ENCODE data around the gene NCOA5.

NCOA5 gene

DNA sequence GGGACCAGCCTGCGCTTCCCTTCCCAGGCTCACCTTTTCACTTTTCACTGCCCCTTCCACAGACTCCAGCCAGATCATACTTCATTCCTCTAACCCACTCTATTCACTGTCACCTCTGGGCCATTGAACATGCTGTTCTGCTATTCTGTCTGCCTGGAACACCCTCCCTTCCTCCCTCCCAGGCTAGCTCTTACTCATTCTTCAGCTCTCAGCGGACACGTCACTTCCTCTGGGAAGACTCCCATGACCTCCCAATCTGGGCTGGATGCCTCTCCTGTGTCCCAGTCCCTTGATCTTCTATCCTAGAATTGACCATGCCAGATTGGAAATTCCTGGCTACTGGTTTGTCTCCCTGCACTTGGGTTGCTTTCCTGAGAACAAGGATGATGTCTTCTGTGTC is 55.7 kb downstream of the NCOA5 start:
- DNase-seq, result no peak

- DNase-seq, result no peak
Observed at GRCh38 chr20:46031701-46032254, 58.0 kb downstream of the NCOA5 start.

GRCh38 chr20:46031014-46031569 is 58.7 kb downstream of the NCOA5 start:
- DNase-seq, result no peak

DNA sequence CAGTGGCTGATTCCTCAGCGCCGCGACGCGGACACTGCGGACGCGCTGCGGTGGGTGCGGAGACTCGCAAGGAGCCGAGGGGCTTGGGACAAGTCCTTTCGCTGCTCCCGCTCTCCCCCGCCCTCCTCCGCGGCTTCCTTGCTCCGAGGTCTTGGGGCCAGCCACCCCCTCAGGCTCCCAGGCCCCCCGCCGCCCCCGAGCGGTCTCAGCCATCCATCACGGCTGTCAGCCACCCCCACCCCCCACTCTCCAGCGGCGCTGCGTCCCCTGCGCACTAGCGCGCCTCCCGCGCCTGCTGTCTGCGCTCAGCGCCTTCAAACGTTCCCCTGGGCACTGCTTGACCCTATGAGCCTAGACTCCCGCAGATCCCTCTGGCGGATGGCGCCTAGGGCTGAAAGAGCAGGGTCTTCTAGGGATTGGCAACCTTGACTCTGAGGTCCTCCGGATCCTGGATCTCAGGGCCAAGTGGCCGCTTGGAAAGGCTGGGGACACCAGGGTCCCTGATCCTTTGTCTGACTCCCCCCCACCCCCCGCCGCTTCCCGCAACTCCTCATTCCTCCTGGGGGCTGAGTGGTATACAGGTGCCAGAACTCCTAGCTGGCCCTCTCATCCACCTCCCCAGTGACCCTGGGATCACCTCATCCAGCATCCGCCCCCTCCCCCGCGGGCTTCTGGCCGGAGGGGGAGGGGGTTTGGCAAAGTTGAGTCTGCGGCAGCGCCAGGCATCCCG is 59.3 kb downstream of the NCOA5 start:
- DNase-seq, result no peak

- DNase-seq, result no peak
Observed at GRCh38 chr20:46028772-46029371, 60.9 kb downstream of the NCOA5 start, which contains the start of gene SLC12A5. Gene SLC12A5, plus strand, starts transcription at chr20:46029215. Its CDS starts 130 bp downstream, at chr20:46029345.

DNA sequence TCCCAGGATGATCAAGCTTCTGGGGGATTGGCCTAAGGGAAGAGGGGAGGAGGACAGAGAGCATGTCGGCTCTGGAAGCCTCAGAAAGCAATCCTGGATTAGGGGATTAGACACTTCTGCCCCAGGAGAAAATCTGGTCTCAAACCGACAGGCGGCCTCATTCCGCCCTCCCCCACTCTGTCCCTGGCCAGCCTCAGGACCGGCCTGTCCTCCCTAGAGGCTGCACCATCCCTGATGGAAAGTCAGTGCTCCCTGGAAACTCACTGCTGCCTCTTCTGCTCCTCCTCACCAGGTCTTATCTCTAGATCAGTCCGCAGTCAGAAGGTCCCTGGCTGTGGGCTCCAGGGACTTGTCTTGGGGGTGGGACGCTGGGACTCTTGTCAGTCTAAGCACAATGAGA is 61.7 kb downstream of the NCOA5 start:
- no peak for DNase-seq

DNA sequence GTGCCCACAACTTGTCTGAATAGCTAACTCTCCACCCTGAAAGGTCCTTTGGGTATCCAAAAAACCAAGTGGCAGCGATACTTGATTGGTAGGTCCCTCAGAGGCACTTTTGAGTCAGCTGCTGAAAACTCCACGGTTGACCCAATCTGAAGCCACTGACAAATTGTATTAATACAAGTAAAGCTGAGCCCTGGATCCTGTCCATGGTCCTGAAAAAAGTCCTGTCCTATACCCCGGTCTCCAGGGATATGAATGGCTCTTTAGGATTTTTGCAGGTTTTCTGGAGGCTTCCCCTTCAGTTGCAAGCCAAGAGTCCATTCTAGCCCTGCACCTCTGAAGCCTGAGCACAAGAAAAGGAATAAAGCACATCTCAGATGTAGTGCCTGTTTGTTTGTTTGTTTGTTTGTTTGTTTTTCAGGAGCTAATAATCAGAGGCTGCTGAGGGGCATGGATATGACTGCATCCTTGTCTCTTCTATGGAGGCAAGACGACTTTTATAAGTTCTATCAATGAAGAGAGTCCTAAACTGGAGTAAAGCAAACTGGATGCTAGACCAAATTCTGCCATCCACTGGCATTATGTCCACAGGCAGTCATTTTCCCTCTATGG is 62.4 kb downstream of the NCOA5 start:
- peak; percentile 61 for DNase-seq

GRCh38 chr20:46025376-46025783 is 64.4 kb downstream of the NCOA5 start:
- DNase-seq, result no peak

DNA sequence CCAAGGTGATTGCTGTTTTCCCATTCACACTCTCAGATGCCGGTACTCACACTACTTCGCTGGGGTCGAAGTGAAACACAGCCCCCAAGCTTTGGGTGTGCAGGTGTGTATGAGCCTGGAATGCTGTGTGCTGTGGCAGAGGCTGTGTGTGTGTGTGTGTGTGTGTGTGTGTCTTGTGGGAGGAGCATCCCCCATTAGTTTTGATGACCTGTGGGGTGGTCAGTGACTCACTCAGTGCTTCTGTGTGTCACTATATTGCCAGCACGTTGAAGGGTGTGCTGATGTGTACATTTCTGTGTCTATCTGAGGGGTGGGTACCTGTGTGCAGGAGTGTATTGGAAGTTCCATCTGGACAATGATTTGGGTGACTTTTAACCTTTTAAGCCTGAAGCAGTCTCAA is 65.8 kb downstream of the NCOA5 start:
- DNase-seq, result no peak

- no peak for DNase-seq
Observed at GRCh38 chr20:46023148-46023484, 66.6 kb downstream of the NCOA5 start.

GRCh38 chr20:46022411-46023147 is 67.2 kb downstream of the NCOA5 start:
- DNase-seq, result no peak

- no peak for DNase-seq
Observed at GRCh38 chr20:46021361-46022359, 68.1 kb downstream of the NCOA5 start.

- DNase-seq, result no peak
Observed at GRCh38 chr20:46020555-46020954, 69.2 kb downstream of the NCOA5 start.

- DNase-seq, result no peak
Observed at GRCh38 chr20:46018611-46019010, 71.2 kb downstream of the NCOA5 start.

GRCh38 chr20:46018112-46018511 is 71.7 kb downstream of the NCOA5 start:
- no peak for DNase-seq

DNA sequence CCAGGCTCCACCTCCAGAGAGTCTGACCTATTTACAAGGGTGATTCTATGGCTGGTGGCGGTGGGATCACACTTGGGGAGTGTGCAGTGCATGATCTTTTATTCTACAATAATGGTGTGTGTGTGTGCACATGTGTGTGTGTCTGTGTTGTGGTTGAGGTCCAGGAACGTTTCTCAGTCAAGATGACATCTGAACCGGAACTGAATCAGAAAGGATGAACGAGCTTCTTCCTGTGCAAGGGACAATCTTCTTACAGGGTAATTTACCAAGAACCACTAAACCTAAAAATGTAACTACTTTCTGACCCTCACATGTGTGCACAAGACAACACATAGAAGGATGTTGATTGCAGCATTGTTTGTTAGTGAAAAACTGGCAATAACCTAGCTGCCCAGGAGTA is 72.5 kb downstream of the NCOA5 start:
- no peak for DNase-seq

DNA sequence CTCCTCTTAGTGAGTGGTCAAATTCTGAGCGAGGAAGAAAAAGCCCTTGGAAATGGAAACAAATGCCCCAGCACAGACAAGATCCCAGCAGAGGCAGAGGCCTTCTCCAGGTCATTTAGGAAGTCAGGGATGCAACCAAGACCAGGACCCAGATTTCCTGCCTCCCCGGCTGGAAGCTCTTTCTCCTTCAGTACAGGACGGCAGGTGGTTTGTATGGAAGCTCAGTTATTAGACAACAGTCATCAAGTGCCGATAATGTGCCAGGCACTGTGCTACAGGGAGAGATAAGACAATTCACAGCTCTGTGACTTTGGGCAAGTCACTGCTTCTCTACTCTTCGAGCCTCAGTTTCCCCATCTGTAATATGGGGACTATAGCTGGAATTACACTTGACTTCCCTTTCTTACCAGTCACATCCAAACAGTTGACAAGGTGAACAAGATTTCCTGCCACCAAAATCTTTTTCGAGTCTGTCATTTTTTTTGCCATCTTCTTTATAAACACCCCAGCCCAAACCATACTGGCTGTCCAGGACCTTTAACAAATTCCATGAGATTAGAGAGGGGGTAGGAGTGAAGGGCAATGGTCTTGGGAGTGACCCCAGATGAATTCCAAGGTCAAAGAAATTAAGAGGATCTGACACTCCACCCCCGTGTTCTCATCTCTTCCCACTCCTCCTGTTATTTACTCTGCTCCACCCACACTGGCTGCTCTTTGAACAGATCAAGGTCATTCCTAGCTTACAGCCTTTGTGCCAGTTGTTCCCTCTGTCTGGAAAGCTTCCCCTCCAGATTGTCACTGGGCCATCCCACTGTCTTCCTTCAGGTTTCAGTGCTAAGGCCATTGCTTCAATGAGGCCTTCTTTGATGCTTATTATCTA is 75.0 kb downstream of the NCOA5 start:
- DNase-seq, result no peak

DNA sequence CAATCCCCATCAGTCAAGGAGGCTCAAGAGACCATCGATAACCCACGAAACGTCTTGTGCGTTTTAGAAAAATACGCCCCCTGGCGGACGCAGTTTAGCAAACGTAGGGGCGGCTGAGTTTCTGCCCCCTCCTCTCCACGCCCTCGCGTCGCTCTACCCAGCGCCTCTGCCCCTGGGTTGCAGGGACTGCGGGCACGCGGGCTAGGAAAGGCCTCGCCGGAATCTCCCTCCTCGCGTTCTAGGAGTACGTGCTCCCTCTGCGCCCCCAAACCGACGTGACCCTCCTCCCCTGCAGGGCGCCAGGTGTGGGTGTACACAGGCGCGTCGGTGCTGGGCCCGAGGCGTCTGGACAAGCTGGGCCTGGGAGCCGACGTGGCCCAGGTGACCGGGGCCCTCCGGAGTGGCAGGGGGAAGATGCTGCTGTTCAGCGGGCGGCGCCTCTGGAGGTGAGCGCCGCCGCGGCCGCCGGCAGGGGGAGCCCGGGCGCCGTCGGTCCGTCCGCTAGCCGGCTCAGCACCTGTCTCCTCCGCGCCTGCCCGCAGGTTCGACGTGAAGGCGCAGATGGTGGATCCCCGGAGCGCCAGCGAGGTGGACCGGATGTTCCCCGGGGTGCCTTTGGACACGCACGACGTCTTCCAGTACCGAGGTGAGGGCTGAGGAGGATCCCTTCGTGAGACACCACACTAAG is 75.8 kb downstream of the NCOA5 start:
- DNase-seq, result no peak

DNA sequence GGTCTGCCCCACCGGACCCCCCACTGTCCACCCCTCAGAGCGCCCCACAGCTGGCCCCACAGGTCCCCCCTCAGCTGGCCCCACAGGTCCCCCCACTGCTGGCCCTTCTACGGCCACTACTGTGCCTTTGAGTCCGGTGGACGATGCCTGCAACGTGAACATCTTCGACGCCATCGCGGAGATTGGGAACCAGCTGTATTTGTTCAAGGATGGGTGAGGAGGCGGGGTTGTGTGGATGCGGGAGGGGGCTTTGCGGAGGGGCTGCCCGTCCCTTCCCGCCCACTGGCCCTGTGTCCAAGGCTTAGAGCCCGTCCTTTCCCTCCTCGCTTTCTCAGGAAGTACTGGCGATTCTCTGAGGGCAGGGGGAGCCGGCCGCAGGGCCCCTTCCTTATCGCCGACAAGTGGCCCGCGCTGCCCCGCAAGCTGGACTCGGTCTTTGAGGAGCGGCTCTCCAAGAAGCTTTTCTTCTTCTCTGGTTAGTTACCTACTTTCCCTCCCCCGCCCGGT is 76.4 kb downstream of the NCOA5 start:
- no peak for DNase-seq

- DNase-seq, result no peak
Observed at GRCh38 chr20:46012921-46013320, 76.8 kb downstream of the NCOA5 start.
